ENCODE data around the gene FSTL5.

Gene FSTL5

DNA sequence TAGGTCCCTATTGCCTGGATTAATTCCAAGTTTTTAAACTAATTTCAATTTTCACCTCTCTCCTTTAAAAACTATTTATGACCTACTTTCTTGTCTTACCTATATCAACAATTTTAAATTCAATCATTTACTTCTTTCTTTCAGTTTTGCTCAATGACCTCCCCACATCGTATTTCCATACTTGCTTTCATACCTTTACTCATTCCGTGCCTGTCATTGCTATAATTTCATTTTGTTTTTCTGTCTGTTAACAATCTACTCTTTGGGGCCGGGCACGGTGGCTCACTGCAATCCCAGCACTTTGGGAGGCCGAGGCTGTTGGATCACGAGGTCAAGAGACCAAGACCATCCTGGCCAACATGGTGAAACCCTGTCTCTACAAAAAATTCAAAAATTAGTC is 781.1 kb downstream of the FSTL5 start:
- H3K79me2 ChIP-seq (ENCODE audit: insufficient read depth, low read length), result no peaks in the 10 kb centered on the region
- H3K4me3 ChIP-seq (ENCODE audit: low read depth in 1 of 2, low read length in 2 of 2), result no peak overlapping the region
- no peak overlapping the region for H3K9ac ChIP-seq (ENCODE audit: low read depth, low read length)
- no peak overlapping the region for H3K4me2 ChIP-seq (ENCODE audit: insufficient read depth, low read length)
- no peaks in the 10 kb centered on the region for H3K9me3 ChIP-seq (ENCODE audit: insufficient read depth, low read length, severe bottlenecking)
- no peak overlapping the region for H3K27ac ChIP-seq (ENCODE audit: low read length)
- H3K27me3 ChIP-seq (ENCODE audit: insufficient read depth, low read length, poor library complexity), result no peaks in the 10 kb centered on the region
- no peaks in the 10 kb centered on the region for H3K36me3 ChIP-seq (ENCODE audit: insufficient read depth, low read length)
- H3K4me1 ChIP-seq (ENCODE audit: insufficient read depth, low read length), result no peaks in the 10 kb centered on the region
- no peak for ATAC-seq (ENCODE audit: insufficient read depth, low read depth)
- no peak overlapping the region for H2AFZ ChIP-seq (ENCODE audit: low read depth, low read length)
- DNase-seq, result no peak
- no peak for TF ChIP-seq CTCF (IDR thresholded peaks at IDR 0.05; ENCODE audit: borderline replicate concordance, extremely low read depth, low read length, poor library complexity, severe bottlenecking)
- TF ChIP-seq EZH2 (IDR thresholded peaks at IDR 0.05; ENCODE audit: borderline replicate concordance, low read depth, low read length, severe bottlenecking), result no peak
- no peaks in the 10 kb centered on the region for H4K20me1 ChIP-seq (ENCODE audit: insufficient read depth, low read length)

GRCh38 chr4:161376275-161376674 is 787.5 kb downstream of the FSTL5 start:
- Histone ChIP-seq H3K79me2 (ENCODE audit: insufficient read depth, low read length) (no peaks in the 10 kb centered on the region), H3K4me3 (ENCODE audit: low read depth in 1 of 2, low read length in 2 of 2) (no peak overlapping the region), H3K27me3 (ENCODE audit: insufficient read depth, low read length, poor library complexity) (no peaks in the 10 kb centered on the region), H3K27ac (ENCODE audit: low read length) (no peak overlapping the region), H3K36me3 (ENCODE audit: insufficient read depth, low read length) (no peaks in the 10 kb centered on the region), H3K9me3 (ENCODE audit: insufficient read depth, low read length, severe bottlenecking) (no peaks in the 10 kb centered on the region), H3K9ac (ENCODE audit: low read depth, low read length) (no peak overlapping the region), H2AFZ (ENCODE audit: low read depth, low read length) (no peak overlapping the region), H3K4me1 (ENCODE audit: insufficient read depth, low read length) (no peaks in the 10 kb centered on the region), H3K4me2 (ENCODE audit: insufficient read depth, low read length) (no peak overlapping the region), H4K20me1 (ENCODE audit: insufficient read depth, low read length) (no peaks in the 10 kb centered on the region)
- ATAC-seq (ENCODE audit: insufficient read depth, low read depth) (no peak), DNase-seq (no peak)
- no peak for TF ChIP-seq EZH2 (IDR thresholded peaks at IDR 0.05; ENCODE audit: borderline replicate concordance, low read depth, low read length, severe bottlenecking)
- TF ChIP-seq CTCF (IDR thresholded peaks at IDR 0.05; ENCODE audit: borderline replicate concordance, extremely low read depth, low read length, poor library complexity, severe bottlenecking), result no peak

DNA sequence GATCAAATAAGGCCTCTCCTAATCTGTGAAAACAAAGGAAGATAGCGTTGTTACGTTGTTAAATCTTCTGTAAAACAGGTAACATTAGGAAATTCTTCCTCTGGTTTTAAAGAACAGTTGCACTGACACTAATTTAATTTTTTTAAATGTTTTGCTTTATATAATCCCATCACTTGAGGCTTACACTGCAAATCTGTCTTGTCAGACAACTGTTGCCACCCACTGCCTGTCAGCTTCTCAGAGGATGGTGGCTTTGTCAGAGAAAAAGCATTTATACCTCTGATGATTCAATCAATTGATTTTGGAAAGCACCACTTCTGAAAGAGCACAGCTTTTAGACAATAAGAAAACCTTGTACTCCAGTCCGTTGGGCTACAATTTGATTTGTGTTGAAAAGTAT is 799.1 kb downstream of the FSTL5 start:
- Histone ChIP-seq H4K20me1 (ENCODE audit: insufficient read depth, low read length) (no peaks in the 10 kb centered on the region), H3K4me3 (ENCODE audit: low read depth in 1 of 2, low read length in 2 of 2) (no peak overlapping the region), H3K27me3 (ENCODE audit: insufficient read depth, low read length, poor library complexity) (no peaks in the 10 kb centered on the region), H3K27ac (ENCODE audit: low read length) (no peak overlapping the region), H3K4me2 (ENCODE audit: insufficient read depth, low read length) (no peak overlapping the region), H3K9ac (ENCODE audit: low read depth, low read length) (no peak overlapping the region), H3K79me2 (ENCODE audit: insufficient read depth, low read length) (no peaks in the 10 kb centered on the region), H3K9me3 (ENCODE audit: insufficient read depth, low read length, severe bottlenecking) (no peaks in the 10 kb centered on the region), H3K36me3 (ENCODE audit: insufficient read depth, low read length) (no peaks in the 10 kb centered on the region), H2AFZ (ENCODE audit: low read depth, low read length) (no peak overlapping the region), H3K4me1 (ENCODE audit: insufficient read depth, low read length) (no peaks in the 10 kb centered on the region)
- DNase-seq (no peak), ATAC-seq (ENCODE audit: insufficient read depth, low read depth) (no peak)
- TF ChIP-seq CTCF (IDR thresholded peaks at IDR 0.05; ENCODE audit: borderline replicate concordance, extremely low read depth, low read length, poor library complexity, severe bottlenecking) (no peak), EZH2 (IDR thresholded peaks at IDR 0.05; ENCODE audit: borderline replicate concordance, low read depth, low read length, severe bottlenecking) (no peak)

GRCh38 chr4:161360982-161361381 is 802.8 kb downstream of the FSTL5 start:
- Histone ChIP-seq H4K20me1 (ENCODE audit: insufficient read depth, low read length) (no peaks in the 10 kb centered on the region), H3K4me2 (ENCODE audit: insufficient read depth, low read length) (no peak overlapping the region), H2AFZ (ENCODE audit: low read depth, low read length) (no peak overlapping the region), H3K4me1 (ENCODE audit: insufficient read depth, low read length) (no peaks in the 10 kb centered on the region), H3K27ac (ENCODE audit: low read length) (no peak overlapping the region), H3K9me3 (ENCODE audit: insufficient read depth, low read length, severe bottlenecking) (no peaks in the 10 kb centered on the region), H3K4me3 (ENCODE audit: low read depth in 1 of 2, low read length in 2 of 2) (no peak overlapping the region), H3K36me3 (ENCODE audit: insufficient read depth, low read length) (no peaks in the 10 kb centered on the region), H3K27me3 (ENCODE audit: insufficient read depth, low read length, poor library complexity) (no peaks in the 10 kb centered on the region), H3K79me2 (ENCODE audit: insufficient read depth, low read length) (no peaks in the 10 kb centered on the region), H3K9ac (ENCODE audit: low read depth, low read length) (no peak overlapping the region)
- TF ChIP-seq CTCF (IDR thresholded peaks at IDR 0.05; ENCODE audit: borderline replicate concordance, extremely low read depth, low read length, poor library complexity, severe bottlenecking) (no peak), EZH2 (IDR thresholded peaks at IDR 0.05; ENCODE audit: borderline replicate concordance, low read depth, low read length, severe bottlenecking) (no peak)
- no peak for DNase-seq
- ATAC-seq (ENCODE audit: insufficient read depth, low read depth), result no peak

All from DND-41 (cell line).